Keratinocyte (primary cell): ENCODE measurements around the gene TNIK. TPM values are rescaled to one million over a fixed set of nuclear protein-coding genes. Genes with fewer than 3 reads are reported as not detected.
A peak's percentile ranks its signal among the peaks of the same experiment; 100 is the strongest.

Source experiments
- DNase-seq: peaks from one replicate; pipeline ENCODE4 v3.0.0-alpha.2; 2011; ENCODE audit warnings: low read depth, missing footprints, low spot score
- FAIRE-seq: peaks from 2 replicates; lab custom pipeline; 2011; peaks lifted over from hg19 to GRCh38; lab: Jason Lieb, UNC
- H2AFZ ChIP-seq: 2 replicates; pipeline ENCODE4 v1.6.0; 2012; ENCODE audit warnings: low read length, control low read depth, inconsistent platforms; ENCODE audit not compliant: control insufficient read depth
- H3K27ac ChIP-seq: 2 replicates; pipeline ENCODE4 v1.5.1; 2011; ENCODE audit warnings: low read length; ENCODE audit not compliant: control insufficient read depth, insufficient read depth
- H3K27me3 ChIP-seq: 3 replicates; pipeline ENCODE4 v1.6.0; 2011; ENCODE audit warnings: low read length; ENCODE audit not compliant: control insufficient read depth, insufficient read depth; ENCODE audit errors: extremely low read depth
- H3K36me3 ChIP-seq, 2 experiments: 2 replicates in 1 of 2; 3 replicates in 1 of 2; pipeline ENCODE4 v1.5.1; 2011; ENCODE audit warnings: low read length in 2 of 2, mild to moderate bottlenecking in 1 of 2; ENCODE audit not compliant: control insufficient read depth in 2 of 2, insufficient read depth in 2 of 2; ENCODE audit errors: extremely low read depth in 1 of 2
- H3K4me1 ChIP-seq: 3 replicates; pipeline ENCODE4 v1.5.1; 2011; ENCODE audit warnings: low read length; ENCODE audit not compliant: control insufficient read depth, insufficient read depth; ENCODE audit errors: extremely low read depth
- H3K4me2 ChIP-seq: 3 replicates; pipeline ENCODE4 v1.6.0; 2011; ENCODE audit warnings: low read depth, low read length; ENCODE audit not compliant: control insufficient read depth, insufficient read depth; ENCODE audit errors: extremely low read depth
- H3K4me3 ChIP-seq, 3 experiments: fragments of 200-600 bp in 1 of 3; sonication (generic) in 1 of 3; 2 replicates in 2 of 3; 3 replicates in 1 of 3; pipeline ENCODE4 v1.5.1; 2011 to 2016; ENCODE audit warnings: low read length in 3 of 3, mild to moderate bottlenecking in 3 of 3, control low read depth in 2 of 3, inconsistent platforms in 1 of 3, low read depth in 1 of 3, mixed read lengths in 1 of 3, mixed run types in 1 of 3, moderate library complexity in 1 of 3; ENCODE audit not compliant: control insufficient read depth in 2 of 3, insufficient read depth in 2 of 3; ENCODE audit errors: extremely low read depth in 1 of 3
- H3K79me2 ChIP-seq: 2 replicates; pipeline ENCODE4 v1.6.0; 2012; ENCODE audit warnings: low read length; ENCODE audit not compliant: control insufficient read depth, insufficient read depth
- H3K9ac ChIP-seq: 3 replicates; pipeline ENCODE4 v1.6.0; 2011; ENCODE audit warnings: low read length; ENCODE audit not compliant: control insufficient read depth, insufficient read depth; ENCODE audit errors: extremely low read depth
- H3K9me1 ChIP-seq: 3 replicates; pipeline ENCODE4 v1.6.0; 2011; ENCODE audit warnings: low read length; ENCODE audit not compliant: control insufficient read depth, insufficient read depth; ENCODE audit errors: extremely low read depth
- H3K9me3 ChIP-seq: 2 replicates; pipeline ENCODE4 v1.5.1; 2012; ENCODE audit warnings: low read depth, low read length; ENCODE audit not compliant: control insufficient read depth
- H4K20me1 ChIP-seq: 3 replicates; pipeline ENCODE4 v1.6.0; 2011; ENCODE audit warnings: low read length; ENCODE audit not compliant: control insufficient read depth, insufficient read depth; ENCODE audit errors: extremely low read depth
- CTCF ChIP-seq, 3 experiments: IDR thresholded peaks in 1 of 3; conservative IDR thresholded peaks in 1 of 3; optimal IDR thresholded peaks in 1 of 3; 2 replicates in 2 of 3; 3 replicates in 1 of 3; pipeline versions ENCODE3 to v1.5.1; 2011; ENCODE audit warnings: low read length in 3 of 3, mild to moderate bottlenecking in 3 of 3, moderate library complexity in 2 of 3, control low read depth in 1 of 3, inconsistent platforms in 1 of 3; ENCODE audit not compliant: insufficient read depth in 2 of 3; ENCODE audit errors: extremely low read depth in 1 of 3
- EZH2 ChIP-seq: IDR thresholded peaks from one replicate; pipeline ENCODE4 v1.6.1; 2012; ENCODE audit warnings: inconsistent platforms, mild to moderate bottlenecking, low read length, moderate library complexity
- dilution Hi-C: fragments of 300-500 bp; cut with MboI; formaldehyde crosslinking; loops from one replicate; pipeline ENCODE4 v1.7.0; 2020; ENCODE audit warnings: low sequenced_read_pairs; ENCODE audit not compliant: extremely low pct_ligation_motif_present
- polyA plus RNA-seq, 5 experiments: library from polyadenylated mRNA; depleted of rRNA in 3 of 5; stranded (reverse) in 3 of 5; stranded (forward) in 1 of 5; unstranded in 1 of 5; fragments of >200 nt; gene quantifications; 1 replicate in 1 of 5; 2 replicates in 3 of 5; 3 replicates in 1 of 5; pipeline versions ENCODE4 v1.2.1 to v1.2.3, GENCODE V29; 2011 to 2012; ENCODE audit warnings: missing spikeins in 2 of 5, low read depth in 1 of 5, low replicate concordance in 1 of 5

TNIK gene
- polyA plus RNA-seq, 1 donor (not counting 4 experiments of a cell fraction or from before 2014, with no cell fraction given), result 4.4 TPM

- Histone ChIP-seq H2AFZ (peak overlapping the region; percentile 98), H3K4me2 (peak overlapping the region; percentile 95)
- FAIRE-seq, result peak; percentile 84
Measured at GRCh38 chr3:171028025-171028778, 432.0 kb downstream of the TNIK start.

GRCh38 chr3:171026597-171027293 lies 433.5 kb downstream of the TNIK start, which contains the start of gene SLC2A2:
TSS of gene SLC2A2 (minus strand) at chr3:171026720. CDS start at chr3:171026670, 50 bp downstream.
- no peak for DNase-seq
- H3K4me3 ChIP-seq, result no peak within 1 kb of the TSS

More at GRCh38 chr3:171028025-171028778, 432.0 kb downstream of the TNIK start:
- H3K9me3 ChIP-seq, result no peaks in the 10 kb centered on the region
- no peaks in the 10 kb centered on the region for H3K27me3 ChIP-seq
- dilution Hi-C loops, result no loop called here
- no peaks in the 10 kb centered on the region for H3K79me2 ChIP-seq
- peaks cover 21% of the 10 kb centered on the region for H3K4me1 ChIP-seq
- H4K20me1 ChIP-seq, result no peaks in the 10 kb centered on the region
- peak overlapping the region; percentile 57 for H3K27ac ChIP-seq
- TF ChIP-seq CTCF (optimal IDR thresholded peaks at IDR 0.05 in 1 of 3, IDR thresholded peaks at IDR 0.05 in 1 of 3, conservative IDR thresholded peaks at IDR 0.05 in 1 of 3; ENCODE audit: extremely low read depth in 1 of 3, insufficient read depth in 2 of 3, low read length in 3 of 3) (no peak), EZH2 (no peak)
- DNase-seq, result no peak
- H3K4me3 ChIP-seq, result peak overlapping the region; percentile 29 to 78 (median 64)
- no peaks in the 10 kb centered on the region for H3K36me3 ChIP-seq
- H3K9me1 ChIP-seq, result no peaks in the 10 kb centered on the region
- peak overlapping the region; percentile 55 for H3K9ac ChIP-seq

More at GRCh38 chr3:171026597-171027293, 433.5 kb downstream of the TNIK start, which contains the start of gene SLC2A2:
- dilution Hi-C loops, result no loop called here
- no peak for FAIRE-seq
- Histone ChIP-seq H3K9me1 (no peaks in the 10 kb centered on the region), H3K9ac (no peak within 1 kb of the TSS), H4K20me1 (no peaks in the 10 kb centered on the region), H3K4me2 (no peak within 1 kb of the TSS), H3K27ac (no peak within 1 kb of the TSS), H3K36me3 (no peaks in the 10 kb centered on the region), H3K9me3 (no peaks in the 10 kb centered on the region), H2AFZ (no peak within 1 kb of the TSS), H3K27me3 (no peaks in the 10 kb centered on the region), H3K79me2 (no peaks in the 10 kb centered on the region), H3K4me1 (peaks cover 21% of the 10 kb centered on the region)
- TF ChIP-seq EZH2 (no peak), CTCF (optimal IDR thresholded peaks at IDR 0.05 in 1 of 3, IDR thresholded peaks at IDR 0.05 in 1 of 3, conservative IDR thresholded peaks at IDR 0.05 in 1 of 3; ENCODE audit: extremely low read depth in 1 of 3, insufficient read depth in 2 of 3, low read length in 3 of 3) (no peak)
